HTR-8/SVneo (cell line): ENCODE data around the gene MRGPRE.
A peak's percentile ranks its signal among the peaks of the same experiment; 100 is the strongest.

Source experiments
- DNase-seq: peaks from one replicate; pipeline ENCODE4 v3.0.0; 2011; ENCODE audit warnings: low spot score, mixed read lengths; ENCODE audit not compliant: insufficient read length
- FAIRE-seq: peaks from 2 replicates; lab custom pipeline; 2011; peaks lifted over from hg19 to GRCh38; lab: Jason Lieb, UNC

MRGPRE gene

DNA sequence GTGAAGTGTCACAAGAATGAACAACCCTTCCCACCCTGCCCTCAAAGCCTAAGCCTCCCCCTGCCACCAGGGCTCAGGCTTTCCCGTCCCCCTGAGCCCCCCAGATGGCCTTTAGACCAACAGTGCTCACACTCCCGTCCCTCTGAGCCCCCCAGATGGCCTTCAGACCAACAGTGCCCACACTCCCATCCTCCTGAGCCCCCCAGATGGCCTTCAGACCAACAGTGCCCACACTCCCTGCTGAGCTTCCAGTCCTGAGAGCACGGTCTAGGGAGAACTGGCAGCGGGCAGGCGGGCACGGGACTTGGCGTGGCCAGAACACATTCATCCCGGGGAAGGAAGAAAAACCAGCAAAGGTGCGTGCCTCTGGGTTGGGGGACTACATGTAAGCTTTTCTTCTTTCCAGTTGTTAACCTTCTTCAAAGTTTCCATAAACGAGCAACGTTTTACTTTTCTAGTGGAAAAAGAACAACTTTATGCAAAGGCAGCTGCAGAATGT lies 16.1 kb downstream of the MRGPRE start:
- DNase-seq, result no peak
- no peak for FAIRE-seq

DNA sequence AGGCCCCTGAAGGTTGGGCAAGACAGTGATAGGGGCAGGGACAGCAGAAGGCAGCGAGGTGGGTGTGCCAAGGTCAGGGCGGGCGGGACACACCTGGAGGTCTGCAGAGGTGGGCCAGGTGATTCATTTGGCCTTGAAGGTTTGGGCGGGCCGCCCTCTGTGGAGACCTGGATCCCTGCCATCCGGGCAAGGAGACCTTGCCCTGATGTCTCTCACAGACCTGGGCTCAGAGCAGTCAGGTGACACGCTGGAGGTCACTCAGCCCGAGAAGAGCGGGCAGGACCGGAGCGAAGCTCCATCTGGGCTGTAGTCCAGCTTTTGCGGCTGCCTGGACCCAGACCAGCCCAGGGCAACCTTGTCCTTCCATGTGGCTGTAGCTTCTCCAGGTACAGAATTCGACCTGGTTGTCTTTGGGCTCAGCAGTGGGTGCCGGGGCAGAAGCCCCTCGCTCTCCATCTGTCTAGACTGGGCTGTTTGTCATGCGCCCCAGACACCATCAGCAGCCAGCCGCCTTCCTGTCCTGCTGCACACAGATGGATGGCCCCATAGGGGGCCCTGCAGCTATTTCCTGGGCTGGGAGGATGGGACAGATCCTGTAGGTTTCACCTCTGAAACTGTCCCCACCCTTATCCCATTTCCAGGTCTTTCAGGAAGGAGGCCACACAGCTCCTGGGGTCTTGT lies 16.7 kb downstream of the MRGPRE start:
- FAIRE-seq, result no peak
- DNase-seq, result no peak

DNA sequence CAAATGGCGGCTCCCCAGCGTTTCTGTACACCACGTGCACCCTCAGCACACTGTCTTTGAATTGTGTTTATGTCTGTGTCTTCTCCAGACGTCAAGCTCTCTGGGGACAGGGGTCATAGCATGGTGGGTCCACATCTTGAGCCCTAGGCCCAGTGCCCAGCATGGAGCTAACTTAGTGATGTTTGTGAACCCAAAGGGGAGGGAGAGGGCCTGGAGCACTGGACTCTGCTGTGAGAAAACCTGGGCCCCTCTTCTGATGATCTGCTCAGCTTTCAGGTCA lies 17.9 kb downstream of the MRGPRE start:
- FAIRE-seq, result no peak

DNA sequence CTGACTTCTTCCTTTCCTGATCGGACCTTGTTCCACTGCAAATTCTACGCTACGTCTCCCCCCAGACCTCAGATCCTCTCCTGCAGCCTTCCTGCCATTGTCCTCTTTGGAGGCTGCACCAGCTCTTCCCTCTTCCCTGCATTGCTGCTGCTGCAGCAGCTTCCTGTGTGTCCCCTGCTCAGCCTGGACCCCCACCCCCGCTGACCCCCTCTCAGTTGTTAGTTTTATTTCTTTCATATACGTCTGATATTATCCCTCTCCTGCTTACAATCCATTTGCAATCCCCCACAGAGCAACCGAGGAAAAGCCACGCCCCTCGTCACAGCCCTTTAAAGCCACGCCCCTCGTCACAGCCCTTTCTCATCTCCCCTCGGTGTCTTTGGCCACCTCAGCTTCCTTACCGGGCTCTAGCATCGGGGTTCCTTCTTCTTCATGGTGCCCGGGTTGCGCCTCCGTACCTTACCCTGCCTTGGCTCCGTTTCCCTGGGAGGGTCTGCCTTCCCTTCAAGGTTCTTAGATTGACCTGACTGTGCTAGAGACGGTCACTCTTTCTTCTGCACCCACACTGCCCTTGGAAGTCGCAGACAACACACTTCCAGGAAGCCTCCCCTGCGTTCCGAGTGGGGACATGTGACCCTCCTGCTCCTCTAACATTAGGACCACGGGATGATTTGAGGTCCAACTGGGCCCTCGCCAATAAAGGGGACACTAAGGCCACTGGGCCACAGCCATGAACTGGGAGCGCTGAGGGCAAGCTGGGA lies 18.4 kb downstream of the MRGPRE start:
- FAIRE-seq (no peak), DNase-seq (no peak)

More for the DNA sequence above, 17.9 kb downstream of the MRGPRE start:
- no peak for DNase-seq

DNA sequence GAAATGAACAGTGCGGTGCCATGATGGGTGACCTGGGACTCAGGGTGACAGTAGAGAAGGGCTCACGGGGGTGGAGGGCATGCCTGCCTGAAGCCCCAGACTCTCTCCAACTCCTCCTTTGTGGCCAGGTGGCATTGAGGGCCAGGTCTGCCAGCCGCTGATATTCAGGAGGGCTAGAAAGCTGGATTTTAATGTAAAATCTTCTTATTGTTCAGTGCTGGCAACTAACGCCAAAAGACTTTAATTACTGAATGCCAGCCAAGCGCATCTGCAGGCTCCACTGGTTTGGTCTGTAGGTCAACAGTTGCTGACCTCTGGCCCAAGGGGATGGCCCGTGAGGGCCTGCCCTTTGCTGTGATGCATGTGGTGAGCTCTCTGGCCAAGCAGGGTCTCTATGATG lies 23.9 kb downstream of the MRGPRE start:
- DNase-seq (no peak), FAIRE-seq (no peak)

DNA sequence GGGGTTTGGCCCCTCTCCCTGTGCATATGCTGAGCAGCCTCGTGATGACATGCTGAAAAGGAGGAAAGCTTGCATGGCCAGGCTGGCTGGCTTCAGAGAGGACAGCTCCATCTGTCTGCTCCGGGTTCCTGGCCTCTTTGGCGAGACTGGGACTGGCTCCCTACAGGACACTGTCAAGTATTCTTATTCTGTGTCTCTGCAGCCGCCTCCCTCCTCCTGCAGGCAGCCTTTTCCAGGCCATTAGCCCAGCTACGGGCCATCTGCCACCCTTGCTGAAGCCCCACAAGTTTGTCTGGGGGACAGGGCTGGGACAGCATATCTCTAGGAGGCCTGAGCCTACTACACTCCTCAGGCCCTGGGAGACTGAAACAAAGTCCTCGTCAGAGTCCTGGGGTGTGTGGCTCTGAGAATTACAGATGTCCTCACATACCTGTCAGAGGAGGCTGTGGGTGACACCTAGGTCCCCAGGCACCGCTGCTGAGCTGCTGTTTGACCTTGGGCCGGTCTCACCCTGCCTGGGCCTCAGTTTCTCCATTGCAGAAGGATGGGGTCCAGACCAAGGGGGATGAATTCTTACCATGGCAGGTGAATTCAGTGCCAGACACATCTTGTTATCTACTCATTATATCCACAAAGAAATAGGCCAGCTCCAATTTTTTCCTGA lies 24.6 kb downstream of the MRGPRE start:
- DNase-seq (no peak), FAIRE-seq (no peak)

DNA sequence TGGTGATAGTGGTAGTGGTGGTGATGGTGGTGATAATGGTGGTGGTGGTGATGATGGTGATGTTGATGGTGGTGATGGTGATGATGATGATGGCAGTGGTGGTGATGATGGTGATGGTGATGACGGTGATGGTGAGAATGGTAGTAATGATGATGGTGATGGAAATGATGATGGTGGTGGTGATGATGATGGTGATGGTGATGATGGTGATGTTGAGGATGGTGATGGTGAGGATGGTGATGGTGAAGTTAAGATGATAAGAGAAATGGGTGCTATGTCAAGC lies 25.4 kb downstream of the MRGPRE start:
- FAIRE-seq, result no peak

DNA sequence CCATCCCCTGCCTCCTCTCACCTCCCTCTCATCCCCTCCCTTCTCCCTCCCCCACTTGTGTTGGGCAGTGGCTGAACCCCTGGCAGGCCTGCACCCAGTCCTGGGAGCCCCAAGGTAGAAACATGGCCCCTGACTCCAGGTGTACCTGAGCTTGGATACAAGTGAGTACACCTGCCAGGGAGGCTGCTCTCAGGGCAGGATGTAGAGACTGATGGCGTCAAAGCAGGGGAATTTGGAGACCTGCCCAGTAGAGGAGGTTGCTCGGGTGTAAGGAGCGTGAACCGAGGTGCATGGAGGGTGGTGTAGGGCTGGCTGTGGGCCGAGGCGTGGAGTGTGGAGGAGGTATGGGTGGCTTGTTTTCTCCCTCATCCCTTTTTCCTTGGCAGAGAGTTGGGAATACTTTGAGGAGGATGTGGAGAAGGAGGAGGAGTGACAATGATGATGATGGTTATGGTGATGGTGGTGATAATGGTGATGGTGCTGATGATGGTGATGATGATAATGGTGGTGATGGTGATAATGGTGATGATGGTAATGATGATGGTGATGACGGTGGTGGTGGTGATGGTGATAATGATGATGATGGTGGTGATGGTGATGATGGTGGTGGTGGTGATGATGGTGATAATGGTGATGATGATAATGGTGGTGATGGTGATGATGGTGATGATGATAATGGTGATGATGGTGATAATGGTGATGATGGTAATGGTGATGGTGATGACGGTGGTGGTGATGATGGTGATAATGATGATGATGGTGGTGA lies 25.9 kb downstream of the MRGPRE start:
- FAIRE-seq (peak; percentile 100), DNase-seq (no peak)

More for the DNA sequence above, 25.4 kb downstream of the MRGPRE start:
- no peak for DNase-seq

DNA sequence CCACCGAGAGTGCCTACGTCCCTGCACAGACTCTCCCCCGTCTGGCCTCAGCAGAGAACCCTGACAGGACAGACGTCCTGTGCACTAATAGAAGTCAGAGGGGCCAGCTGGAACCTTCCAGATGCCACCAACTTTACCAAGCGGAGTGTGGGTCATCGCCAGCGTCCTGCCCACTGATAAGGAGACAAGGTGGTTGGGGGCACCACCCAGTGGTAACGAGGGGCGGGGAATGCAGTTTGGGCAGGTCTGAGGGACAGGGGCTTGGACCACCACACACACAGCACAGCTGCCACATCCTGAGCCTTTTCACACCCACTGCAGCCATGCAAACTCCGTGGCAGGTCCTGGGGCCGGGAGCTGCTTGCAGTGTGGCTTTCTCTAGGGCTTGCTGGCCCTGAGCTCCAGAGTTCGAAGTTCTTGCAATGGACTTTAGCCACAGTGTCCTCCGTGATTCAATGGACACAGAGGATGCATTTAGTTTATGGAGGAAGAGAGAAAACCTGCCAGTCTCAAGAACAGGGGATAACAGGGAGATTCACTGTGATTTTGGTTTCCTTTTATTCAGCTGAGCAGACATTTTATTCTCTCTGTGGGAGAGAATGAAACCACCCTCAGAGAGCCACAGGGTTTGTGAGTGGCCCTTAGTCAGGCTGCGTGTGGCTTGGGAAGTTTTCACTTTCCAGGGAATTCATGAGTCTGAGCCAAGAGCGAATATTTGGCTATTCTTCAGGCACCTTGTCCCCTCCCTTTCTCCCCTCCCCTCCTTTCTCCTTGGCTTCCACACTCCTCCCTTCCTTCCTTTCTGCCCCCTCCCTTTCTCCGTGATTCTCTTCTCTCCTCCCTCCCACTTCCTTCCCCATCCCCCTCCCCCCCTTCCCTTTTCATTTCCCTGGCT lies 26.7 kb downstream of the MRGPRE start:
- DNase-seq (no peak), FAIRE-seq (no peak)

DNA sequence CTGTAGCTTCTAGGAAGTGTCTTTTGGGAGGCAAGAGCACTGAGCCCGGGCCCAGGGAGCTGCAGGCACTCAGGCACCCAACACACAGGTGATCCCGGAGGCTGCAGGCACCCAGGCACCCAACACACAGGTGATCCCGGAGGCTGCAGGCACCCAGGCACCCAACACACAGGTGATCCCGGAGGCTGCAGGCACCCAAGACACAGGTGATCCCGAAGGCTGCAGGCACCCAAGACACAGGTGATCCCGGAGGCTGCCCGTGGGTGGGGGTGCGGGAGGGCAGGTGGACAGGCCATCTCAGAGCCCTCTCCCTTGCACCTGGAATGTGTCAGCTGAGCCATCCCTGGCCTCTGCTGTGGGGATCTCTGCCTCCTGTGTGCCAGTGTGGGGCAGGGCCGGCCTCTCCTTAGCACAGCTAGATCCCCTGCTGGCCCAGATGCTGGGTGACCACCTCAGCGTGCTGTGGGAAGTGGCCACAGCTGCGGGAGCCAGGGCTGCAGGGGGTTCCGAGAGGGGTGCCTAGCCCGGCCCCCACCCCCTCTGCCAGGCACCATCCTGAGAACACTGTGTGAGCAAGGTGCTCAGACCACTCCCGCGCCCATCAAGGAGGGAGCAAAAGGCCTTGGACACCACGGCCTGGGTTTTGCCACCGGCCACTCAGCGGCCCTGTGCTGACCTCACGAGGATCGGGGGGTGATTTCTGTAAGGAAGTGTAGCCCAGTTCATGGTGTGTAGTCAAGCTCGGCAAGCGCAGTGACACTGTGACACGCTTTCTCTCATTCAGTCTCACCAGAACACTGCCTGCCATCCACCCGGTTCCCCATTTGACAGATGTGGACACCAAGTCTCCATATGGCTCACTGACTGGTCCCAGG lies 27.8 kb downstream of the MRGPRE start:
- FAIRE-seq (peak; percentile 26), DNase-seq (no peak)

DNA sequence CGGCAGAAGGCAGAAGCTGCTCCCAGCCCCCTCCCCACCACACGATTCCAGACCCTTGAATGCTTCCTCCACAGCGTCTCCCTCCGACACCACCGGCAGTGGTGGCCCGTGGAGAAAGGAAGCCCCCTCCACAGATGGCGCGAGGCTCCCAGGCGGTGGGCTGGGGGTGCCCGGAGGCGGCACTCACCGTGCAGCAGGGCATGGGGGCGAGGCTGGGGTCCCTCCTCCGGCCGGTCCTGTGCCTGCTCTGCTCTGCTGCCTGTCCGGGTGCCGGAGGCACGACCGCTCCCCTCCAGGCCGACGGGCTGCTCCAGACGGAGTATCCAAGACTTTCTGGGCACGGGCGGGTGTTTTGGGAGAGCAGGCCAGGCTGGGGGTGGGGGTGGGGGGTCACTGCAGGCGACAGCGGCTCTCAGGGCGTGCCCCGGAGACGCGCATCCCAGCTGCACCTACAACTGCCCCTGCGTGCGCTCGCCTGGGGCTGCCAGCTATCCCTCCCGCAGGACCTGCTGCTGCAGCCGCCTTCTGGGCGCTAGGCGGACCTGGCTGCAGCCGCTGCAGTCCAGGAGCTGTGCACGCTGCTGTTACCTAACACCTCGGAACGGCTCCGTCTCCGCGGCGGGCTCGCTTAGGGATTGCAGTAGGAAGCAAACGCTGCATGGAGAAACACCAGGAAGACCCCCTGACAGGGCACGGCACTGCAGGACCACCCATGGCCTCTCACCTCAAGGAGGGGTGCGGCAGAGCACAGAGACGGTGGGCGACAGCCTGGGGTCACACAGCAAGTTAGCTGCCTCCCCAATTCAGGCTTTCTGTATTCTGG lies 28.8 kb downstream of the MRGPRE start:
- FAIRE-seq (no peak), DNase-seq (no peak)

DNA sequence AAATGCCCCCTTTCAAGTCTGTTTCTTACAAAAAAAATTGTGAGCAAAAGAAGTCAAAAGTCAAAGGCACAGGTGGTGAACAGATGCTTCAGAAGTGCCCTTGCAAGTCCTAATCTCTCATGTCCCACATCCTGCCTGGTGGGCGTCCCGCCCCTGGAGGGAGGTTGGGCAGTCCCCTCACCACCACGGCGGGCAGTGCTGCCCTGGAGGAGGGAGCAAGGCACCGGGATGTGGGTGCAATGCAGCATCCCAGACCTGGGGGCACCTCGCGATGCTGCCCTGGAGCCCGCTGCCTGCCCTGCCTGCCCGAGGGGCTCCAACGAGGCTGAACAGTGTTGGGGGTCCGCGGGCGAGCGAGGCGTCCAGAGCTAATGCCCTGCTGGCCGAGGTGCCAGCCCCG lies 29.5 kb downstream of the MRGPRE start:
- DNase-seq (no peak), FAIRE-seq (no peak)

DNA sequence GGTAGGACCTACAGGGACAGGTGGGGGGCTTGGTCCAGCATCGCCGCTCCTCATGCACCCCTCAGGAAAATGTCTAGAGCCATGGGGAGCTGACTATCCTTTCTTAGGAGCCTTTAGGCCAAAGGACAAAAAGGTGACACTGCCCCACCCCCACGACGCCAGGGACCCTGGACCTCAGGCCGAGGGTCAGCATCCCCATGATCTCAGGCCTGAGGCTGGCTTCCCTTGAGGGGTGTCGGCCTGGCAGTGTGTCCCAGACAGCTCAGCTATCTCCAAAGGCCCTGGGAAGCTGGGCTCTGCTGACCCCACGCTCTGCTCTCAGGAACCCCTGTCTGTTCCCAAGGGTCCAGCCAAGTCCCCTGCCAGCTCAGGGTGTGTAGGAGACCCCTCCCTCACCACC lies 29.9 kb downstream of the MRGPRE start:
- FAIRE-seq, result no peak
- DNase-seq, result no peak

DNA sequence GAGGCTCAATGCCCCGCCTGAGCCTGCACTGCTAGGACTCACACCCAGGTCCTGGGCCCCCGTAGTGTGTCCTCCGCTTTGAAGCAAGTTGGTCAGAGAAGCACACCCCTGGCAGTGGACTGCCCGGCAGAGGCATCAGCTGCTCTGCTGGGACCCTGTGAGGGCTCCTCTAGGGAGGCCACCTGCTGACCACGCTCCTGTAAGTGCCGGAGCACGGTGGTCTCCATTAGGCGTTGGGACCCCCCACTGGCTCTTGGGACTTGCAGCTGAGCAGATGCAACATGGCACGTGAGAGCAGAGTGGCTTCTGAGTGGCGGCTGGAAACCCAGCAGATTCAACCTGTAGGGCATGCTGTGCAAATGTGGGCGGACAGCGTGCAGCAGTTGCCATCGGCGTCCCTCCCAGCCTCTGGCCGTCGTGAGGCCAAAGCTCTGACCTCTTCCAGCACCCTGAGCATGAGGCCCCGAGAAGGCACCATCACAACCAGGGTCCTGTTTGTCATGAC lies 30.5 kb downstream of the MRGPRE start:
- DNase-seq (no peak), FAIRE-seq (no peak)

DNA sequence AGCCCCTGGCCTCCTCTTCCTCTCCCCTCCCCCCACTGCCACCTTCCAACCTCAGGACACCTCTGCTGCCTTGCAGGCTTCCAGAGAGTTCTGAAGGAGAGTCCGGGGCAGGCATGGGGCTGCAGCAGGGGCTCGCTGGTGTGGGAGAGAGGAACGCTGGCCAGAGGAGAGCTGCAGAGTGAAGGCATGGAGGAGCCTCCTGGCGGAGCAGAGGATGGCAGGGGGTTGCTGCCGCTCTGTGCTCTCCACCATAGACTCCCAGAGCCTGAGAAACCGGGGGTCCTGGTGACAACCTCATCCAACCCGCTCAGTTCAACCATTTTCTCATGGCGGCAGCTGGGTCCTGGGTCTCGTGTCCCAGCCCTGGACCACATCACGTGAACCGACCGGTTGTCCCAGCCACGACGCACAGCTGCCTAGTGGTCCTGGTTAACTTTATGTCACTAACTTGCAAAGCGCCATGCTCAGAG lies 31.1 kb downstream of the MRGPRE start:
- FAIRE-seq, result no peak
- no peak for DNase-seq

DNA sequence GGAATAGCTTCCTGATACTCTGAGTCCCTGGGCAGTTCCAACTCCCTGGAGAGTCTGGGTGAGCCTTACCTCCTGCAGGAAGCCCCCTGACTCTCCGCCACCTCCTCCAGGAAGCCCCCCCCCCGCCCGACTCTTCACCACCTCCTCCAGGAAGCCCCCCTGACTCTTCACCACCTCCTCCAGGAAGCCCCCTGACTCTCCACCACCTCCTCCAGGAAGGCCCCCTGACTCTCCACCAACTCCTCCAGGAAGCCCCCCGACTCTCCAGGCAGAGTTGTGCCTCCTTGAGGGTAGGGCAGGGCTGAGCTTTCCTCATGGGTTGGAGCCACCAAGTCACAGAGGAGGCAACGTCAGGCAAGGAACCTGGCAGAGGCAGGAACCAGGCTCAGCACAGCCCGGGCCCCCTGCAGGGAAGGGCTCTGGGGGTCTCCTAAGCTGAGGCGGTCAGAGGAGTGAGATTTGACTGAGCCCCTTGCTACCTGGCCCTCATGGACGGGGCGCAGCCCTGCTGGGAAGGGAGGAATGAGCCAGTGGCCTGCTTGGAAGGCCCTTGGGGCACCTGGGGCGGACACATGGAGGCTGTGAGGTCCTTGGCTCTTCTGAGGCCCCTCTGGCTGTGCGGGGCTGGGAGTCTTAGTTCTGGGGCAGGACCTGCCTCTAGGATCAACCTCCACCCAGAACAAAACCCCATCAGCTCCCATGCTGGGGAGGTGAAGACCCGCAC lies 31.7 kb downstream of the MRGPRE start:
- FAIRE-seq, result no peak
- no peak for DNase-seq
